Ramos (cell line): ENCODE results near the gene OSBPL10.

Experiments used
- in situ Hi-C: fragments of 300-500 bp; cut with MboI; formaldehyde crosslinking; loops from one replicate; pipeline ENCODE4 v1.14.3; 2022; ENCODE audit warnings: low sequenced_read_pairs; ENCODE audit not compliant: unreplicated experiment

OSBPL10 gene

GRCh38 chr3:31732548-31732947 is 248.5 kb downstream of the OSBPL10 start:
- in situ Hi-C loops = no loop called here

GRCh38 chr3:31729573-31729972 is 251.5 kb downstream of the OSBPL10 start:
- in situ Hi-C loops = no loop called here

GRCh38 chr3:31729082-31729481 is 252.0 kb downstream of the OSBPL10 start:
- in situ Hi-C loops = no loop called here

GRCh38 chr3:31728403-31728802 is 252.7 kb downstream of the OSBPL10 start:
- in situ Hi-C loops = no loop called here

- in situ Hi-C loops = no loop called here
Measured at GRCh38 chr3:31725976-31726375, 255.1 kb downstream of the OSBPL10 start.

- in situ Hi-C loops = no loop called here
Measured at GRCh38 chr3:31725568-31725967, 255.5 kb downstream of the OSBPL10 start.

GRCh38 chr3:31724651-31725050 is 256.4 kb downstream of the OSBPL10 start:
- in situ Hi-C loops = no loop called here

- in situ Hi-C loops = no loop called here
Measured at GRCh38 chr3:31724116-31724515, 256.9 kb downstream of the OSBPL10 start.

GRCh38 chr3:31723701-31724100 is 257.4 kb downstream of the OSBPL10 start:
- in situ Hi-C loops = no loop called here

- in situ Hi-C loops = no loop called here
Measured at GRCh38 chr3:31721676-31722075, 259.4 kb downstream of the OSBPL10 start.

GRCh38 chr3:31714495-31715280 is 266.4 kb downstream of the OSBPL10 start:
- in situ Hi-C loops = no loop called here

GRCh38 chr3:31713816-31714215 is 267.2 kb downstream of the OSBPL10 start:
- in situ Hi-C loops = no loop called here

- in situ Hi-C loops = no loop called here
Measured at GRCh38 chr3:31710123-31710803, 270.8 kb downstream of the OSBPL10 start.

GRCh38 chr3:31709526-31709925 is 271.5 kb downstream of the OSBPL10 start:
- in situ Hi-C loops = no loop called here

- in situ Hi-C loops = no loop called here
Measured at GRCh38 chr3:31709005-31709404, 272.1 kb downstream of the OSBPL10 start.

- in situ Hi-C loops = no loop called here
Measured at GRCh38 chr3:31707286-31707685, 273.8 kb downstream of the OSBPL10 start.

GRCh38 chr3:31705736-31706135 is 275.3 kb downstream of the OSBPL10 start:
- in situ Hi-C loops = no loop called here

- in situ Hi-C loops = no loop called here
Measured at GRCh38 chr3:31704591-31705179, 276.4 kb downstream of the OSBPL10 start.

GRCh38 chr3:31704156-31704555 is 276.9 kb downstream of the OSBPL10 start:
- in situ Hi-C loops = no loop called here

GRCh38 chr3:31701286-31701685 is 279.8 kb downstream of the OSBPL10 start:
- in situ Hi-C loops = no loop called here

GRCh38 chr3:31699309-31699953 is 281.6 kb downstream of the OSBPL10 start:
- in situ Hi-C loops = no loop called here
